Keratinocyte (primary cell): ENCODE data around the gene KRTAP10-11. TPM values are rescaled to one million over a fixed set of nuclear protein-coding genes. Genes with fewer than 3 reads are reported as not detected.

Experiments
- DNase-seq: peaks from one replicate; pipeline ENCODE4 v3.0.0-alpha.2; 2011; ENCODE audit warnings: low read depth, missing footprints, low spot score
- FAIRE-seq: peaks from 2 replicates; lab custom pipeline; 2011; peaks lifted over from hg19 to GRCh38; lab: Jason Lieb, UNC
- H2AFZ ChIP-seq: 2 replicates; pipeline ENCODE4 v1.6.0; 2012; ENCODE audit warnings: low read length, control low read depth, inconsistent platforms; ENCODE audit not compliant: control insufficient read depth
- H3K27ac ChIP-seq: 2 replicates; pipeline ENCODE4 v1.5.1; 2011; ENCODE audit warnings: low read length; ENCODE audit not compliant: control insufficient read depth, insufficient read depth
- H3K27me3 ChIP-seq: 3 replicates; pipeline ENCODE4 v1.6.0; 2011; ENCODE audit warnings: low read length; ENCODE audit not compliant: control insufficient read depth, insufficient read depth; ENCODE audit errors: extremely low read depth
- H3K36me3 ChIP-seq, 2 experiments: 2 replicates in 1 of 2; 3 replicates in 1 of 2; pipeline ENCODE4 v1.5.1; 2011; ENCODE audit warnings: low read length in 2 of 2, mild to moderate bottlenecking in 1 of 2; ENCODE audit not compliant: control insufficient read depth in 2 of 2, insufficient read depth in 2 of 2; ENCODE audit errors: extremely low read depth in 1 of 2
- H3K4me1 ChIP-seq: 3 replicates; pipeline ENCODE4 v1.5.1; 2011; ENCODE audit warnings: low read length; ENCODE audit not compliant: control insufficient read depth, insufficient read depth; ENCODE audit errors: extremely low read depth
- H3K4me2 ChIP-seq: 3 replicates; pipeline ENCODE4 v1.6.0; 2011; ENCODE audit warnings: low read depth, low read length; ENCODE audit not compliant: control insufficient read depth, insufficient read depth; ENCODE audit errors: extremely low read depth
- H3K4me3 ChIP-seq, 3 experiments: fragments of 200-600 bp in 1 of 3; sonication (generic) in 1 of 3; 2 replicates in 2 of 3; 3 replicates in 1 of 3; pipeline ENCODE4 v1.5.1; 2011 to 2016; ENCODE audit warnings: low read length in 3 of 3, mild to moderate bottlenecking in 3 of 3, control low read depth in 2 of 3, inconsistent platforms in 1 of 3, low read depth in 1 of 3, mixed read lengths in 1 of 3, mixed run types in 1 of 3, moderate library complexity in 1 of 3; ENCODE audit not compliant: control insufficient read depth in 2 of 3, insufficient read depth in 2 of 3; ENCODE audit errors: extremely low read depth in 1 of 3
- H3K79me2 ChIP-seq: 2 replicates; pipeline ENCODE4 v1.6.0; 2012; ENCODE audit warnings: low read length; ENCODE audit not compliant: control insufficient read depth, insufficient read depth
- H3K9ac ChIP-seq: 3 replicates; pipeline ENCODE4 v1.6.0; 2011; ENCODE audit warnings: low read length; ENCODE audit not compliant: control insufficient read depth, insufficient read depth; ENCODE audit errors: extremely low read depth
- H3K9me1 ChIP-seq: 3 replicates; pipeline ENCODE4 v1.6.0; 2011; ENCODE audit warnings: low read length; ENCODE audit not compliant: control insufficient read depth, insufficient read depth; ENCODE audit errors: extremely low read depth
- H3K9me3 ChIP-seq: 2 replicates; pipeline ENCODE4 v1.5.1; 2012; ENCODE audit warnings: low read depth, low read length; ENCODE audit not compliant: control insufficient read depth
- H4K20me1 ChIP-seq: 3 replicates; pipeline ENCODE4 v1.6.0; 2011; ENCODE audit warnings: low read length; ENCODE audit not compliant: control insufficient read depth, insufficient read depth; ENCODE audit errors: extremely low read depth
- CTCF ChIP-seq, 3 experiments: IDR thresholded peaks in 1 of 3; conservative IDR thresholded peaks in 1 of 3; optimal IDR thresholded peaks in 1 of 3; 2 replicates in 2 of 3; 3 replicates in 1 of 3; pipeline versions ENCODE3 to v1.5.1; 2011; ENCODE audit warnings: low read length in 3 of 3, mild to moderate bottlenecking in 3 of 3, moderate library complexity in 2 of 3, control low read depth in 1 of 3, inconsistent platforms in 1 of 3; ENCODE audit not compliant: insufficient read depth in 2 of 3; ENCODE audit errors: extremely low read depth in 1 of 3
- EZH2 ChIP-seq: IDR thresholded peaks from one replicate; pipeline ENCODE4 v1.6.1; 2012; ENCODE audit warnings: inconsistent platforms, mild to moderate bottlenecking, low read length, moderate library complexity
- dilution Hi-C: fragments of 300-500 bp; cut with MboI; formaldehyde crosslinking; loops from one replicate; pipeline ENCODE4 v1.7.0; 2020; ENCODE audit warnings: low sequenced_read_pairs; ENCODE audit not compliant: extremely low pct_ligation_motif_present
- polyA plus RNA-seq, 5 experiments: library from polyadenylated mRNA; depleted of rRNA in 3 of 5; stranded (reverse) in 3 of 5; stranded (forward) in 1 of 5; unstranded in 1 of 5; fragments of >200 nt; gene quantifications; 1 replicate in 1 of 5; 2 replicates in 3 of 5; 3 replicates in 1 of 5; pipeline versions ENCODE4 v1.2.1 to v1.2.3, GENCODE V29; 2011 to 2012; ENCODE audit warnings: missing spikeins in 2 of 5, low read depth in 1 of 5, low replicate concordance in 1 of 5

The KRTAP10-11 gene
- polyA plus RNA-seq, 1 donor (not counting 4 experiments of a cell fraction or from before 2014, with no cell fraction given) = not detected

DNA sequence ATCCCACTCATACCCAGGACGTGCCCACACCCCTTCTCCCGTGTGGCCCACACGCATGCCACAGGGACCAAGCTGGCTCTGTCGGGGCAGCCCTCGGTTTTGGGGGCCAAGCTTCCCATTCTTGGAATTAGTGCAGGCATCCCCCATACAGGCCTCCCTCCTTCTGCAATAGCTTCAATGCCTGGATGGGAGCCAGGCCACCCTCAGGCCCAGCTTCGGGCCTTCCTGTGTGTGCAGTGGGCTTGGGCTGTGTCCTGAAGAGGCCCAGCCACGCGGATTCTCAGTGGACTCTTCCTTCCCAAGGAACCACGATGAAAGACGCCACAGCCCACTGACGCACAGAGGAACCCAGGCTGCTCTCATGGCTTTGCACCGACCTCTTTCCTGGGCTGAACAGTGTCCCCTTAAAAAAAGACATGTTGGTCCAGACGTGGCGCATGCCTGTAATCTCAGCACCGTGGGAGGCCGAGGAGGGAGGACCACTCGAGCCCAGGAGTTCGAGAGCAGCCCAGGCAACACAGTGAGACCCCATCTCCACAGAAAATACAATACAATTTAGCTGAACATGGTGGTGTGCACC lies 3.4 kb downstream of the KRTAP10-11 start:
- FAIRE-seq (no peak), DNase-seq (no peak)
- Histone ChIP-seq H2AFZ (no peak overlapping the region), H4K20me1 (no peaks in the 10 kb centered on the region), H3K4me3 (no peak overlapping the region), H3K9ac (no peak overlapping the region), H3K36me3 (no peaks in the 10 kb centered on the region), H3K9me3 (peaks cover 1% of the 10 kb centered on the region), H3K27ac (no peak overlapping the region), H3K27me3 (no peaks in the 10 kb centered on the region), H3K4me1 (no peaks in the 10 kb centered on the region), H3K4me2 (no peak overlapping the region), H3K79me2 (no peaks in the 10 kb centered on the region), H3K9me1 (no peaks in the 10 kb centered on the region)
- dilution Hi-C loops = no loop called here
- TF ChIP-seq CTCF (optimal IDR thresholded peaks at IDR 0.05 in 1 of 3, IDR thresholded peaks at IDR 0.05 in 1 of 3, conservative IDR thresholded peaks at IDR 0.05 in 1 of 3; ENCODE audit: extremely low read depth in 1 of 3, insufficient read depth in 2 of 3, low read length in 3 of 3) (no peak), EZH2 (no peak)

GRCh38 chr21:44650265-44650972 lies 4.2 kb downstream of the KRTAP10-11 start:
- H3K27me3 ChIP-seq = no peaks in the 10 kb centered on the region
- no peaks in the 10 kb centered on the region for H3K9me3 ChIP-seq
- no peak overlapping the region for H3K4me2 ChIP-seq
- dilution Hi-C loops = no loop called here
- no peaks in the 10 kb centered on the region for H3K79me2 ChIP-seq
- H3K9ac ChIP-seq = no peak overlapping the region
- FAIRE-seq (no peak), DNase-seq (no peak)
- H3K27ac ChIP-seq = no peak overlapping the region
- no peak overlapping the region for H2AFZ ChIP-seq
- TF ChIP-seq CTCF (optimal IDR thresholded peaks at IDR 0.05 in 1 of 3, IDR thresholded peaks at IDR 0.05 in 1 of 3, conservative IDR thresholded peaks at IDR 0.05 in 1 of 3; ENCODE audit: extremely low read depth in 1 of 3, insufficient read depth in 2 of 3, low read length in 3 of 3) (no peak), EZH2 (no peak)
- H3K36me3 ChIP-seq = no peaks in the 10 kb centered on the region
- H4K20me1 ChIP-seq = no peaks in the 10 kb centered on the region
- H3K4me1 ChIP-seq = no peaks in the 10 kb centered on the region
- H3K9me1 ChIP-seq = no peaks in the 10 kb centered on the region
- H3K4me3 ChIP-seq = no peak overlapping the region
